Suprapubic skin (tissue), 4 donors: ENCODE measurements around the gene FAM216B. TPM values are rescaled to one million over a fixed set of nuclear protein-coding genes. Genes with fewer than 3 reads are reported as not detected.
"Not testable (repeated sequence)": the region's sequence is repeated elsewhere in the genome, so short reads cannot be mapped to it uniquely, and the experiment has no call there.

Source experiments
- DNase-seq, 2 donors: peaks; one replicate each; pipeline ENCODE4 v3.0.0-alpha.2; 2019; ENCODE audit warnings: low spot score in 2 of 2
- H3K27ac ChIP-seq: fragments of 200-600 bp; sonication (generic); one replicate; pipeline ENCODE4 v1.5.1; 2019
- H3K27me3 ChIP-seq: fragments of 200-600 bp; sonication (generic); one replicate; pipeline ENCODE4 v1.5.1; 2019
- H3K36me3 ChIP-seq: fragments of 200-600 bp; sonication (generic); one replicate; pipeline ENCODE4 v1.5.1; 2019
- H3K4me1 ChIP-seq: fragments of 200-600 bp; sonication (generic); one replicate; pipeline ENCODE4 v1.5.1; 2019
- H3K4me3 ChIP-seq: fragments of 200-600 bp; sonication (generic); one replicate; pipeline ENCODE4 v1.5.1; 2019; ENCODE audit warnings: mild to moderate bottlenecking
- H3K9me3 ChIP-seq: fragments of 200-600 bp; sonication (generic); one replicate; pipeline ENCODE4 v1.5.1; 2019
- EP300 ChIP-seq: sonication (generic); formaldehyde crosslinking; IDR thresholded peaks from one replicate; pipeline ENCODE4 v1.6.1; 2017; ENCODE audit warnings: antibody characterized with exemption
- POLR2A ChIP-seq, 2 donors: fragments of 450-650 bp; IDR thresholded peaks; one replicate each; pipeline ENCODE4 v1.6.1; 2017; ENCODE audit warnings: antibody characterized with exemption in 2 of 2, mild to moderate bottlenecking in 2 of 2, moderate library complexity in 2 of 2
- POLR2AphosphoS5 ChIP-seq, 3 donors: sonication (generic); formaldehyde crosslinking; IDR thresholded peaks; one replicate each; pipeline ENCODE4 v1.6.1; 2017; ENCODE audit warnings: antibody characterized with exemption in 3 of 3
- WGBS: methylation state at CpG from one replicate; pipeline ENCODE4 v1.1.5; 2018; 5-methylcytosine and 5-hydroxymethylcytosine counted together
- total RNA-seq, 4 donors: library from RNA; depleted of rRNA; stranded (reverse); fragments of >200 nt; gene quantifications; one replicate each; pipeline ENCODE4 v1.1.0, GENCODE V29; 2016
- TF ChIP-seq, protein P1 (sequence below), 2 donors: fragments of 200-600 bp in 1 of 2; fragments of 450-650 bp in 1 of 2; sonication (generic) in 1 of 2; IDR thresholded peaks; one replicate each; pipeline ENCODE4 v1.5.1; 2016 to 2019; ENCODE audit warnings: antibody characterized with exemption in 2 of 2, mild to moderate bottlenecking in 1 of 2, moderate library complexity in 1 of 2

FAM216B gene
- total RNA-seq, 4 donors from 2014 or later = not detected

DNA sequence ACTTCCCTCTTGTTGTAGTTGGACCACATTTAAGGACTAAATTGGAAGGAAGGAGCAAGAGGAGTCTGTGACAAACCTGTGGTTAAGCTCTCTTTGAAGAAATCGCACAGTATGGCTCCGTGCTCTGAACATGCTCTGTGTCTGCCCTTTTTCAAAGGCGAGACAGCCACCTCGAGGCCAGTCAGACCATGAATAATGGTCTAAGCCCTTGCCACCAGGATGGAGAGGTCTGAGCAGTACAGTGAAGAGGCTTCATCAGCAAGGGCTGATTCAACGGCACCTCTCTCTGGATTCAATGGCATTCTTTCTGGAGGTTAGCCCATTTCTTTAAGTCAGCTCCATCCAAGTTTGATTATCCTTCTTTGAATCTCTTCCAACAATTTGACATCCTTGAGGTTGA lies 30.9 kb downstream of the FAM216B start:
- WGBS = 88% methylated on average over 5 of the region's 5 CpGs
- no peaks in the 10 kb centered on the region for H3K36me3 ChIP-seq
- no peak for DNase-seq
- H3K4me1 ChIP-seq = no peaks in the 10 kb centered on the region
- TF ChIP-seq POLR2AphosphoS5 (IDR thresholded peaks at IDR 0.05) (no peak), EP300 (no peak), POLR2A (IDR thresholded peaks at IDR 0.05) (no peak)
- TF ChIP-seq, protein P1, sequence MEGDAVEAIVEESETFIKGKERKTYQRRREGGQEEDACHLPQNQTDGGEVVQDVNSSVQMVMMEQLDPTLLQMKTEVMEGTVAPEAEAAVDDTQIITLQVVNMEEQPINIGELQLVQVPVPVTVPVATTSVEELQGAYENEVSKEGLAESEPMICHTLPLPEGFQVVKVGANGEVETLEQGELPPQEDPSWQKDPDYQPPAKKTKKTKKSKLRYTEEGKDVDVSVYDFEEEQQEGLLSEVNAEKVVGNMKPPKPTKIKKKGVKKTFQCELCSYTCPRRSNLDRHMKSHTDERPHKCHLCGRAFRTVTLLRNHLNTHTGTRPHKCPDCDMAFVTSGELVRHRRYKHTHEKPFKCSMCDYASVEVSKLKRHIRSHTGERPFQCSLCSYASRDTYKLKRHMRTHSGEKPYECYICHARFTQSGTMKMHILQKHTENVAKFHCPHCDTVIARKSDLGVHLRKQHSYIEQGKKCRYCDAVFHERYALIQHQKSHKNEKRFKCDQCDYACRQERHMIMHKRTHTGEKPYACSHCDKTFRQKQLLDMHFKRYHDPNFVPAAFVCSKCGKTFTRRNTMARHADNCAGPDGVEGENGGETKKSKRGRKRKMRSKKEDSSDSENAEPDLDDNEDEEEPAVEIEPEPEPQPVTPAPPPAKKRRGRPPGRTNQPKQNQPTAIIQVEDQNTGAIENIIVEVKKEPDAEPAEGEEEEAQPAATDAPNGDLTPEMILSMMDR (IDR thresholded peaks at IDR 0.05) = no peak
- H3K27me3 ChIP-seq = no peaks in the 10 kb centered on the region
- no peaks in the 10 kb centered on the region for H3K9me3 ChIP-seq
- no peak overlapping the region for H3K4me3 ChIP-seq
- H3K27ac ChIP-seq = no peak overlapping the region

DNA sequence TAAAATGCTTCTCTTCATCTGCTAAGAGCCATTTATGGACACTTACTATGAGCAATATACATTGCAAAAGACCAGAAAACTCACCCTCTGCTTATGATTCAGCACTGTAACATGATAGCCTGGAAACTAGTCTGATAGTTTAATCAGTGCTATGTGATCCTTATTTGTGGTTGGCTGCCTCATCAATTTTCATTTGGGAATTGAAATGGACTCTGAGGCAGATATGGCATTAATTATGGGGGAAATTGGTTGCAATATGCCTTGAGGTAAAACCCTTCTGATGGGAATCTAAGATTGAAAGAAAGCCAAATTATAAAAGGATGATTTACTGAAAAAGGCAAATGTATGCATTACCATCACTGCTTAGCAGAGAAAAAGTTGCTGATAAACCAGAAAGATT lies 33.5 kb downstream of the FAM216B start:
- TF ChIP-seq, protein P1 (IDR thresholded peaks at IDR 0.05) = no peak
- TF ChIP-seq POLR2AphosphoS5 (IDR thresholded peaks at IDR 0.05) = no peak

DNA sequence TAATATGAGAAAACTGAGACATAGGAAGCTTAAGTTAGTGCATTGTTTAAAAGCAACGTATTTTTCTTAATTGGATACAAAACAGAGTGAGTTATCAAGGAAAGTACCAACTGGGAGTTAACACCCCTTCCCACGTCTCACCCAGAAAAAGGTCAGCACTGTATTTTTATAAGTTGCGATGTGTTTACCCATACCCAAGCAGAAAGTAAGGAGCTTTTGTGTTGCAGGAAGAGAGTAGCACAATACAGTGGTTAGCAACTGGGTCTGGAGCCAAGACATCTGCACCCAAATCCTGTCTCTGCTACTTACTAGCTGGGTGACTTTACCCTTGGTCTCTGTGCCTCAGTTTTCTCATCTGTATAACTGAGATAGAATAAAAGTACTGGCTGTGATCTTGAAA lies 34.3 kb downstream of the FAM216B start:
- WGBS = 54% methylated on average over 3 of the region's 3 CpGs
- H3K4me1 ChIP-seq = no peaks in the 10 kb centered on the region
- no peak for TF ChIP-seq POLR2A (IDR thresholded peaks at IDR 0.05)
- TF ChIP-seq, protein P1 (IDR thresholded peaks at IDR 0.05) = no peak
- no peak for TF ChIP-seq POLR2AphosphoS5 (IDR thresholded peaks at IDR 0.05)
- no peak for TF ChIP-seq EP300

More for the DNA sequence above, 33.5 kb downstream of the FAM216B start:
- H3K36me3 ChIP-seq = no peaks in the 10 kb centered on the region
- no peaks in the 10 kb centered on the region for H3K4me1 ChIP-seq
- no peak overlapping the region for H3K27ac ChIP-seq
- no peak for DNase-seq
- H3K27me3 ChIP-seq = no peaks in the 10 kb centered on the region
- H3K4me3 ChIP-seq = no peak overlapping the region
- no peaks in the 10 kb centered on the region for H3K9me3 ChIP-seq

DNA sequence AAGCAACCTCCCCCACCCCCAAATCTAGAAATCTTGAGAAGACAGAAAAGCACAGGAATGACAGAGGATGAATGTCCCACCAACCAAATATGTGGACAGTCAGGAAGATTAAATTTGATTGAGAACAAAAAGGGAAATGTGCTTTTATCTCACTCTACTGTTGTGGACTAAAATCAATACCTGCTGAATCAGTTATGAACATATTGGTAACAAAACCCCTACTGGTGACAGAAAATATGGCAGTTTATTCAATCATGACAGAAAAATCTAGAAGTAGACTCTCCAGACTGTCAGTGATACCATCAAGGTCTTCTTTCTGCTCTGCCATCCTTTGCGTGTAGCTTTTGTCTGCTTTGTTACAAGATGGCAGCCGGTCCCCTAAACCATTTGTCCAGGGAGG lies 35.2 kb downstream of the FAM216B start:
- 87% methylated on average over 2 of the region's 2 CpGs for WGBS
- TF ChIP-seq, protein P1 (IDR thresholded peaks at IDR 0.05) = no peak
- TF ChIP-seq POLR2A (IDR thresholded peaks at IDR 0.05) = no peak
- TF ChIP-seq EP300 = no peak
- no peak for TF ChIP-seq POLR2AphosphoS5 (IDR thresholded peaks at IDR 0.05)
- no peaks in the 10 kb centered on the region for H3K4me1 ChIP-seq

More for the DNA sequence above, 34.3 kb downstream of the FAM216B start:
- Histone ChIP-seq H3K27ac (no peak overlapping the region), H3K27me3 (no peaks in the 10 kb centered on the region), H3K36me3 (no peaks in the 10 kb centered on the region), H3K4me3 (no peak overlapping the region), H3K9me3 (no peaks in the 10 kb centered on the region)
- no peak for DNase-seq

DNA sequence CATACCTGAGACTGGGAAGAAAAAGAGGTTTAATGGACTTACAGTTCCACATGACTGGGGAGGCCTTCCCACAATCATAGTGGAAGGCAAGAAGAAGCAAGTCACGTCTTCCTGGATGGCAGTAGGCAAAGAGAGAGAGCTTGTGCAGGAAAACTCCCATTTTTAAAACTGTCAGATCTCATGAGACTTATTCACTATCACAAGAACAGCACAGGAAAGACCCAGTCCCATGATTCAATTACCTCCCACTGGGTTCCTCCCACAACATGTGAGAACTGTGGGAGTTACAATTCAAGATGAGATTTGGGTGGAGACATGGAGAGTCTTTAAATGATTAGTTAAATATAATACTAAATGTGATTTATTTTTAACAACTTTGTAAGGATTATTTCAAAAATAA lies 38.3 kb downstream of the FAM216B start:
- H3K36me3 ChIP-seq, H3K27me3 ChIP-seq, DNase-seq, H3K9me3 ChIP-seq, H3K4me3 ChIP-seq, H3K27ac ChIP-seq, H3K4me1 ChIP-seq: not testable (repeated sequence)
- WGBS = 61% methylated on average over 1 of the region's 1 CpG

More for the DNA sequence above, 35.2 kb downstream of the FAM216B start:
- no peaks in the 10 kb centered on the region for H3K9me3 ChIP-seq
- no peak overlapping the region for H3K4me3 ChIP-seq
- no peak overlapping the region for H3K27ac ChIP-seq
- no peaks in the 10 kb centered on the region for H3K36me3 ChIP-seq
- no peak for DNase-seq
- H3K27me3 ChIP-seq = no peaks in the 10 kb centered on the region

DNA sequence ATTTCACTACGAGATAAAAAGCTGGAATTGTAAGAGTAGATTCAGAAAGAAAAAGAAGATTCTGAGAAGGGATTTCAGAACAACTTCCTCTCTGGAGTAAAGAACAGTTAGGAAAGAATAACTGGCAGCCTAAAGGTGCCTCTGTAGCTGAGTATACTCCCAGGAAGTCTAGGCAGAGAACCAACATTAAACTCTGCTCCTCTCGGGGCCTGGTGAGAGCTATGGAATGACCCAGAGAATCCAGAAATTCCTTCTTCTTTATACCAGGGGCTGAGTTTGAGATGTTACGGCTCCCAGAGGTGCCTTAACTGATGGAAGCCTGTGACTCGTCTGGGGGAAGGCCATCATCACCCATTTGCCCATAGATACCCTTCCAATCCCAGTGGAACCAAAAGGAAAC lies 39.1 kb downstream of the FAM216B start:
- no peaks in the 10 kb centered on the region for H3K36me3 ChIP-seq
- no peak for TF ChIP-seq POLR2A (IDR thresholded peaks at IDR 0.05)
- TF ChIP-seq, protein P1 (IDR thresholded peaks at IDR 0.05) = no peak
- no peak for TF ChIP-seq EP300
- TF ChIP-seq POLR2AphosphoS5 (IDR thresholded peaks at IDR 0.05) = no peak
- no peak overlapping the region for H3K27ac ChIP-seq
- H3K9me3 ChIP-seq = no peaks in the 10 kb centered on the region
- no peak overlapping the region for H3K4me3 ChIP-seq
- no peaks in the 10 kb centered on the region for H3K27me3 ChIP-seq
- no peaks in the 10 kb centered on the region for H3K4me1 ChIP-seq
- 69% methylated on average over 4 of the region's 4 CpGs for WGBS
- no peak for DNase-seq
